ENCODE data around the gene TENM4. TPM values are rescaled to one million over a fixed set of nuclear protein-coding genes. Genes with fewer than 3 reads are reported as not detected.

Gene TENM4
- total RNA-seq, 1 donor from 2014 or later: not detected

GRCh38 chr11:79078999-79079398, 361.8 kb downstream of the TENM4 start:
- Mint-ChIP-seq H3K4me1 (no peaks in the 10 kb centered on the region), H3K27ac (no peak overlapping the region), H3K27me3 (no peaks in the 10 kb centered on the region), H3K4me3 (no peak overlapping the region), H3K36me3 (ENCODE audit: low read depth) (no peaks in the 10 kb centered on the region), H3K9me3 (peaks cover 4% of the 10 kb centered on the region)
- intact Hi-C loops (cut with micrococcal nuclease): no loop called here
- DNase-seq: no peak

GRCh38 chr11:79078456-79078855, 362.4 kb downstream of the TENM4 start:
- Mint-ChIP-seq H3K9me3 (peaks cover 4% of the 10 kb centered on the region), H3K27ac (no peak overlapping the region), H3K27me3 (no peaks in the 10 kb centered on the region), H3K36me3 (ENCODE audit: low read depth) (no peaks in the 10 kb centered on the region), H3K4me3 (no peak overlapping the region), H3K4me1 (no peaks in the 10 kb centered on the region)
- DNase-seq: no peak
- intact Hi-C loops (cut with micrococcal nuclease): no loop called here

GRCh38 chr11:79077702-79078330, 363.0 kb downstream of the TENM4 start:
- no peak for DNase-seq
- H3K4me3 Mint-ChIP-seq: no peak overlapping the region
- intact Hi-C loops (cut with micrococcal nuclease): loop anchor here (2.0 kb wide), 1 partner anchor 431 kb away; no protein-coding TSS in a partner anchor

GRCh38 chr11:79076526-79077115, 364.2 kb downstream of the TENM4 start:
- peak; percentile 66 for DNase-seq
- Mint-ChIP-seq H3K36me3 (ENCODE audit: low read depth) (no peaks in the 10 kb centered on the region), H3K27ac (no peak overlapping the region), H3K4me1 (no peaks in the 10 kb centered on the region), H3K9me3 (peaks cover 4% of the 10 kb centered on the region), H3K4me3 (no peak overlapping the region), H3K27me3 (no peaks in the 10 kb centered on the region)
- intact Hi-C loops (cut with micrococcal nuclease): loop anchor here (2.0 kb wide), 1 partner anchor 430 kb away; no protein-coding TSS in a partner anchor

More at GRCh38 chr11:79077702-79078330, 363.0 kb downstream of the TENM4 start:
- Mint-ChIP-seq H3K27me3 (no peaks in the 10 kb centered on the region), H3K9me3 (peaks cover 4% of the 10 kb centered on the region), H3K27ac (no peak overlapping the region), H3K36me3 (ENCODE audit: low read depth) (no peaks in the 10 kb centered on the region), H3K4me1 (no peaks in the 10 kb centered on the region)

GRCh38 chr11:79074547-79074946, 366.3 kb downstream of the TENM4 start:
- Mint-ChIP-seq H3K4me3 (no peak overlapping the region), H3K27me3 (no peaks in the 10 kb centered on the region), H3K9me3 (peaks cover 4% of the 10 kb centered on the region), H3K36me3 (ENCODE audit: low read depth) (no peaks in the 10 kb centered on the region), H3K4me1 (no peaks in the 10 kb centered on the region), H3K27ac (no peak overlapping the region)
- intact Hi-C loops (cut with micrococcal nuclease): no loop called here
- DNase-seq: no peak

GRCh38 chr11:79071190-79071589, 369.6 kb downstream of the TENM4 start:
- Mint-ChIP-seq H3K36me3 (ENCODE audit: low read depth) (no peaks in the 10 kb centered on the region), H3K4me1 (no peaks in the 10 kb centered on the region), H3K4me3 (no peak overlapping the region), H3K9me3 (peaks cover 4% of the 10 kb centered on the region), H3K27ac (no peak overlapping the region), H3K27me3 (peaks cover 2% of the 10 kb centered on the region)
- intact Hi-C loops (cut with micrococcal nuclease): no loop called here
- DNase-seq: no peak

- H3K4me3 Mint-ChIP-seq: no peak overlapping the region
- no peaks in the 10 kb centered on the region for H3K36me3 Mint-ChIP-seq (ENCODE audit: low read depth)
- no peak overlapping the region for H3K27ac Mint-ChIP-seq
- H3K4me1 Mint-ChIP-seq: no peaks in the 10 kb centered on the region
- H3K9me3 Mint-ChIP-seq: no peaks in the 10 kb centered on the region
- H3K27me3 Mint-ChIP-seq: peaks cover 2% of the 10 kb centered on the region
- intact Hi-C loops (cut with micrococcal nuclease): no loop called here
- no peak for DNase-seq
Observed at GRCh38 chr11:79070518-79070917, 370.3 kb downstream of the TENM4 start.

- no peak overlapping the region for H3K4me3 Mint-ChIP-seq
- no peaks in the 10 kb centered on the region for H3K9me3 Mint-ChIP-seq
- H3K36me3 Mint-ChIP-seq (ENCODE audit: low read depth): no peaks in the 10 kb centered on the region
- no peak overlapping the region for H3K27ac Mint-ChIP-seq
- intact Hi-C loops (cut with micrococcal nuclease): no loop called here
- DNase-seq: no peak
- H3K27me3 Mint-ChIP-seq: peaks cover 2% of the 10 kb centered on the region
- no peaks in the 10 kb centered on the region for H3K4me1 Mint-ChIP-seq
Observed at GRCh38 chr11:79069504-79069903, 371.3 kb downstream of the TENM4 start.

GRCh38 chr11:79068356-79068755, 372.5 kb downstream of the TENM4 start:
- Mint-ChIP-seq H3K27me3 (peaks cover 2% of the 10 kb centered on the region), H3K36me3 (ENCODE audit: low read depth) (no peaks in the 10 kb centered on the region), H3K4me1 (no peaks in the 10 kb centered on the region), H3K9me3 (no peaks in the 10 kb centered on the region), H3K4me3 (no peak overlapping the region), H3K27ac (no peak overlapping the region)
- DNase-seq: no peak
- intact Hi-C loops (cut with micrococcal nuclease): no loop called here

- Mint-ChIP-seq H3K27me3 (peaks cover 2% of the 10 kb centered on the region), H3K4me3 (no peak overlapping the region), H3K27ac (no peak overlapping the region), H3K9me3 (no peaks in the 10 kb centered on the region), H3K36me3 (ENCODE audit: low read depth) (no peaks in the 10 kb centered on the region), H3K4me1 (no peaks in the 10 kb centered on the region)
- DNase-seq: no peak
- intact Hi-C loops (cut with micrococcal nuclease): no loop called here
Observed at GRCh38 chr11:79067352-79067679, 373.5 kb downstream of the TENM4 start.

GRCh38 chr11:79066456-79067351, 374.1 kb downstream of the TENM4 start:
- Mint-ChIP-seq H3K9me3 (no peaks in the 10 kb centered on the region), H3K4me3 (no peak overlapping the region), H3K27me3 (peaks cover 2% of the 10 kb centered on the region), H3K27ac (no peak overlapping the region), H3K36me3 (ENCODE audit: low read depth) (no peaks in the 10 kb centered on the region), H3K4me1 (no peaks in the 10 kb centered on the region)
- no peak for DNase-seq
- intact Hi-C loops (cut with micrococcal nuclease): no loop called here

GRCh38 chr11:79062814-79063762, 377.7 kb downstream of the TENM4 start:
- DNase-seq: no peak
- intact Hi-C loops (cut with micrococcal nuclease): no loop called here
- Mint-ChIP-seq H3K4me3 (no peak overlapping the region), H3K9me3 (no peaks in the 10 kb centered on the region), H3K27me3 (peaks cover 2% of the 10 kb centered on the region), H3K36me3 (ENCODE audit: low read depth) (no peaks in the 10 kb centered on the region), H3K4me1 (no peaks in the 10 kb centered on the region), H3K27ac (no peak overlapping the region)

GRCh38 chr11:79060081-79060953, 380.5 kb downstream of the TENM4 start:
- Mint-ChIP-seq H3K27me3 (no peaks in the 10 kb centered on the region), H3K4me1 (no peaks in the 10 kb centered on the region), H3K4me3 (no peak overlapping the region), H3K9me3 (no peaks in the 10 kb centered on the region), H3K36me3 (ENCODE audit: low read depth) (no peaks in the 10 kb centered on the region), H3K27ac (no peak overlapping the region)
- intact Hi-C loops (cut with micrococcal nuclease): no loop called here
- DNase-seq: no peak
